HG02610 (cell line): ENCODE data around the gene FES.

ENCODE experiments used
- ATAC-seq: cut with Tn5 transposase; IDR thresholded peaks from one replicate; pipeline ENCODE4 v1.9.1; 2021; ENCODE audit warnings: mild to moderate bottlenecking, moderate library complexity; ENCODE audit not compliant: unreplicated experiment

Gene FES

DNA sequence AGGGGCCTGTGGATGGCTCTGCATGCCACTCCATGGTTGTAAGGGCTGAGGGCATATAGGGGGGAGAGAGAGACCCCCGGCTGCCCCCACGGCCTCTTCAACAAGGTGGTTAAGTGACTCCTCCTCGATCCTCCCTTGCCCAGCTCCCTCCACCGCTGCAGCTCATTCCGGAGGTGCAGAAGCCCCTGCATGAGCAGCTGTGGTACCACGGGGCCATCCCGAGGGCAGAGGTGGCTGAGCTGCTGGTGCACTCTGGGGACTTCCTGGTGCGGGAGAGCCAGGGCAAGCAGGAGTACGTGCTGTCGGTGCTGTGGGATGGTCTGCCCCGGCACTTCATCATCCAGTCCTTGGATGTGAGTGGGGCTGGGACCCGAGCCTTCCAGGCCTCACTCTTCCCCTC is 6.5 kb downstream of the FES start:
- no peak for ATAC-seq

DNA sequence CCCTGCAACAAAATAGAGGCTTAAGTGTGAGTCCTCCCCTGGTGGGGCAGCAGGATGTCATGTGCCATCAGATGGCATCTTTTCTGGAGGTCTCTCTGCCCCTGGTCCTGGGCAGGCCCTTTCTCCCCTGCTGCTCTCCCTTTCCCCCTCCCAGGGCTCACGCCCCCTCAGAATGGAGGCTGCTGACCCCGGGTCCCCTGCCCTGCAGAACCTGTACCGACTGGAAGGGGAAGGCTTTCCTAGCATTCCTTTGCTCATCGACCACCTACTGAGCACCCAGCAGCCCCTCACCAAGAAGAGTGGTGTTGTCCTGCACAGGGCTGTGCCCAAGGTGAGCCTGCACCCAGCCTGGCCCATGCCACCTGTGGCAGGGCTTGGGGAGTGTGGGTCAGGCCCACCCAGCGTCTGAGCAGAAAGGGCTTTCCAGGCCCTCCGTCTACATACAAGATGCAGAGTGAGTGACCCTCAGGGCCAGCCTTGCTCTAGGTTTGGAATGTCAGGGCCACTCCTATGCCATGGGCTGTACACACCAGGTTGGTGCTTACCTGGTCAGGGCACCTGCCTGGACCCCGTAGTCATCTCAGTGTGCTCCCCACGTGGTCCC is 7.1 kb downstream of the FES start:
- no peak for ATAC-seq

DNA sequence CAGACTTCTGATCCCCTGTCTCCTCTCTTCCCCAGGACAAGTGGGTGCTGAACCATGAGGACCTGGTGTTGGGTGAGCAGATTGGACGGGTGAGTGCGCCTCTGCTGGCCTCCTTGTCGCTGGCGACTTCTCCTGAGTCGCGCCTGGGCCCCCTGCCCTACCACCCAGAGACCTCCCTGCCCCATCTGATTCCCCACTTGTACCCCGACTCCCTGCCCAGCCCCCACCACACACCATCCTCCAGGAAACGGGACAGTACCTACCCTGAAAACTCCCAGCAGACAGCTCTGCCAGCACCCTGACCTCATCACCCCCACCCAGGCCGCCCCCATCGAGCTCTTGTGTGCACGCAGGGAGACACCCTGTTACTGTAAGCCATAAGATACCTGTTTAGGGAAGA is 7.7 kb downstream of the FES start:
- ATAC-seq: no peak

DNA sequence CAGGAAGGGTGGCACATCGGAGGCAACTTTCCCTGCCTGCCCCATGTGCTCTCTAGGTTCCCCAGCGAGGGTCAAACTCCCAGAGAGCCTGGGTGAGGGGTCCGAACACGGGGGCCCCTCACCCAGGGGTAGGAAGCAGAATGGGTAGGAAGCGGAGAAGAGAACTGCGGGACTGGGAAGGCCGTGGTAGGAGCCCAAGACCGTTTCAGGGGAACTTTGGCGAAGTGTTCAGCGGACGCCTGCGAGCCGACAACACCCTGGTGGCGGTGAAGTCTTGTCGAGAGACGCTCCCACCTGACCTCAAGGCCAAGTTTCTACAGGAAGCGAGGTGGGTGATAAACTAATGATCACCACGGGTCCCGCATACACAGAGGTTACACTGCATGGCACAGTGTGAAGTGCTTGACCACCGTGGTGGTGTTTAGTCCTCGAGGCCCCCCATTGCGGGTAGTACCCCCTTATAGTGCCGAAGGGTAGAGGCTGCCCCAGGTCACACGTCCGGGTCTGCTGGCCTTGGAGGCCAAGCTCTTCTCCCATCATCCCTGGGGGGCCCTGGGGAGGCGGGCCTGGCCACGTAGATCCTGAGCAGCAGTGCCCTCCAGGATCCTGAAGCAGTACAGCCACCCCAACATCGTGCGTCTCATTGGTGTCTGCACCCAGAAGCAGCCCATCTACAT is 8.3 kb downstream of the FES start:
- ATAC-seq: no peak

DNA sequence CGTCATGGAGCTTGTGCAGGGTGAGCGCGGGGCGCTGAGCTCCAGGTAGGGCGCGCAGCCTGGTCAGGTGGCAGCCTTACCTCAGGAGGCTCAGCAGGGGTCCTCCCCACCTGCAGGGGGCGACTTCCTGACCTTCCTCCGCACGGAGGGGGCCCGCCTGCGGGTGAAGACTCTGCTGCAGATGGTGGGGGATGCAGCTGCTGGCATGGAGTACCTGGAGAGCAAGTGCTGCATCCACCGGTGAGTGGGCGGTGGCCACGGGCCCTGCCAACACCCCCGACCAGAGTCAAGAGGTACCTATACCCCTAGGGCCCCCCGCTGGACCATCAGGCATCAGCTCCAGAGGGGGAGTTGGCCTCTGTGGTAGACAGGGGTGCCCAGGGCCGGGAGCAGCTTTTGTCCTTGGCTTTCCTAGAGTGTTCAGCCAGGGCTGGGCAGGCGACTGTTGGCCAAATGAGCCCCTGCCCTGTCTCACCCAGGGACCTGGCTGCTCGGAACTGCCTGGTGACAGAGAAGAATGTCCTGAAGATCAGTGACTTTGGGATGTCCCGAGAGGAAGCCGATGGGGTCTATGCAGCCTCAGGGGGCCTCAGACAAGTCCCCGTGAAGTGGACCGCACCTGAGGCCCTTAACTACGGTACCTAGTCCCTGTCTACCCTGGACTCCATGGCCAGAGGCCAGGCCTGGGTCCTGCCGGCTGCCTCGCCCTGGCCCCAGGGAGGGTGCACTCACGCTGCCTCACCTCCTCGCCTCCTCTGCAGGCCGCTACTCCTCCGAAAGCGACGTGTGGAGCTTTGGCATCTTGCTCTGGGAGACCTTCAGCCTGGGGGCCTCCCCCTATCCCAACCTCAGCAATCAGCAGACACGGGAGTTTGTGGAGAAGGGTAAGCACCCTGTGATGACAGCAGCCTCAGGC is 9.1 kb downstream of the FES start:
- ATAC-seq: no peak

DNA sequence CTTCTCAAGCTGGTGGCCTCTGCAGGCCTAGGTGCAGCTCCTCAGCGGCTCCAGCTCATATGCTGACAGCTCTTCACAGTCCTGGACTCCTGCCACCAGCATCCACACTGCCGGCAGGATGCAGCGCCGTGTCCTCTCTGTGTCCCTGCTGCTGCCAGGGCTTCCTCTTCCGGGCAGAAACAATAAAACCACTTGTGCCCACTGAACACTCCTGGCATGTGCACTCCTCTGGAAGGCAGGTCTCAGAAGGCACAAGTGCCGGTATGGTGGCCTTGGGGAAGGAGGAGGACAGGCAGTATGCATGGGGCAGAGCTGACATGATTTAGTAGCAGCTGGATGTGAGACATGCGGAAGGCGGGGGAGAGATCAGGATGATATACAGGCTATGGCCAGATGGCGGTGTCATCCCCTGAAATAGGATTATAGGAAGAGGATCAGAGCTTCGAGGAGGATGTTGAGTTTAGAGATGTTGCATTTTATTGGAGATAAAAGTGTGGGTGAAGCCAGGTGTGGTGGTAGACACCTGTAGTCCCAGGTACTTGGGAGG is 11.3 kb downstream of the FES start:
- no peak for ATAC-seq

DNA sequence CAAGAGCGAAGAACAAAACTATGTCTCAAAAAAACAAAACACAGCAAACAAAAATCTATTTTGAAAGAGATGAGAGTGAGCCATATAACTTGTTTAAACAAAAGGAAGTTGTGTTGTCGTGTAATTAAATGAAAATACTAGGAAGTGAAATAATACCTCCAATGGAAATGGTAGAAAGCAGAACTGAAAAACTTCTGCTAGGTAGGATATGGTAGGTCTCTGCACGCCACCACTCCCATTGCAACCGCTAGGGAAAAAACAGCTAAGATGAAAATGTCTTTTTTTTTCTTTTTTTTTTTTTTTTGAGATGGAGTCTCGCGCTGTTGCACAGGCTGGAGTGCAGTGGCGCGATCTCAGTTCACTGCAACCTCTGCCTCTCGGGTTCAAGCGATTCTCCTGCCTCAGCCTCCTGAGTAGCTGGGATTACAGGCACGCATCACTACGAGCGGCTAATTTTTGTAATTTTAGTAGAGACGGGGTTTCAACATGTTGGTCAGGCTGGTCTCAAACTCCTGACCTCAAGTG is 12.9 kb downstream of the FES start:
- peak; percentile 51 for ATAC-seq

DNA sequence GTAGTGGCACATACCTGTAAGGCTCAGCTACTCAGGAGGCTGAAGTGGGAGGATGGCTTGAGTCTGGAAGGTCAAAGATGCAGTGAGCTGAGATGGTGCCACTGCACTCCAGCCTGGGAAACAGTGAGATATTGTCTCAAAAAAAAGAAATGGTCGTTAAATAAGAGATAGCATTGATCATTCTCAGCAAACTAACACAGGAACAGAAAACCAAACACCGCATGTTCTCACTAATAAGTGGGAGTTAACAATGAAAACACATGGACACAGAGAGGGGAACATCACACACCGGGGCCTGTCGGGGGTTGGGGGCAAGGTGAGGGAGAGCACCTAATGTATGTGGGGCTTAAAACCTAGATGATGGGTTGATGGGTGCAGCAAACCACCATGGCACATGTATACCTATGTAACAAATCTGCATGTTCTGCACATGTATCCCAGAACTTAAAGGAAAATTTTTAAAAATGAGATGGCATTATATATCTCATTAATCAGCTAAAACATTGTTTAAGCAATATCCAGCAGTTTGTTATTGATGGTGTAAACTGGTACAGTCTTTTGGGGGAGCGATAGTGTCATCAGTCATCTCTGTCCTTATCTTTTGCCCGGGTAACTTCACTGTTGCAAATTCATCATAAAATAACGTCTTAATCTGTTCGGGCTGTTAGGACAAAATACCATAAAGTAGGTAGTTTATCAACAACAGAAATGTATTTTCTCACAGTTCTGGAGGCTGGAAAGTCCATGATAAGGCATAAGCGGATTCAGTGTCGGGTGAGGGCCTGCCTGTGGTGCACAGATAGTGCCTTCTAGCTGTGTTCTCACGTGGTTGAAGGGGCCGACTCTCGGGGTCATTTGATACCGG is 17.1 kb downstream of the FES start:
- ATAC-seq: no peak

DNA sequence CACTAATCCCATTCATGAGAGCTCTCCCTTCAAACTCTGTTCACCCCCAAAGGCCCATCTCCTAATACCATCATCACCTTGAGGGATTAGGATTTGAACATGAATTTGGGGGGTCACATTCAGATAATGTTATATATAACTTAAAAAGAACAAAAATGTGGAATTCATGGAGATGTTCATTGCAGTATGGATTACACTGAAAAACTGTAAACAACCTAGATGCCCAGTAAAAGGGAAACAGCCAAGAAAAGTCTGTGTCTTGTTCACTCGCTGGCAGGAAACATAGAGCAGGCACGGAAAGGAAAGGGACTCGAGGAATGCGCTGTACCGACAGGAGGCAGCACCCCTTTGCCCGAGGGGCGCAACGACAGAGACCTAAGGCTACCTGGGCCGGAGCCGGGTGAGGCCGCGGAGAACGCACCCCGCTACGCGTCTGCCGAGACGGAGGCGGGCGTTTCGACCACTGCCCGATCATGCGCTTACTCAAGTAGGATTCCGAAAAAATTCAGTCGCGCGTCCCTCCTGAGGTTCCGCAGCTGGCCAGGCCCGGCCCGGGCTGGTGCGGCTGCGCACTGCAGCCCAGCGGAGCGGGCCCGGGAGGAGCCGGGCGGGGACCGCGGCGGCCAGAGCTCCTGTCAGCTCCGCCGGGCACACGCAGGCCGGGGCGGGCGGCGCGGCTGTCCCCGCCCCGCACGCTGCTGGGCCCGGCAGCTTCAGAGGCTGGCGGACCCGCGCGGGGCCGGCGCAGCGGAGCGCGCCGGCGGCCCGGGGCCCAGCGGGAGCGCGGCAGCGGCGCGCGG is 17.9 kb downstream of the FES start:
- ATAC-seq: peak; percentile 71

DNA sequence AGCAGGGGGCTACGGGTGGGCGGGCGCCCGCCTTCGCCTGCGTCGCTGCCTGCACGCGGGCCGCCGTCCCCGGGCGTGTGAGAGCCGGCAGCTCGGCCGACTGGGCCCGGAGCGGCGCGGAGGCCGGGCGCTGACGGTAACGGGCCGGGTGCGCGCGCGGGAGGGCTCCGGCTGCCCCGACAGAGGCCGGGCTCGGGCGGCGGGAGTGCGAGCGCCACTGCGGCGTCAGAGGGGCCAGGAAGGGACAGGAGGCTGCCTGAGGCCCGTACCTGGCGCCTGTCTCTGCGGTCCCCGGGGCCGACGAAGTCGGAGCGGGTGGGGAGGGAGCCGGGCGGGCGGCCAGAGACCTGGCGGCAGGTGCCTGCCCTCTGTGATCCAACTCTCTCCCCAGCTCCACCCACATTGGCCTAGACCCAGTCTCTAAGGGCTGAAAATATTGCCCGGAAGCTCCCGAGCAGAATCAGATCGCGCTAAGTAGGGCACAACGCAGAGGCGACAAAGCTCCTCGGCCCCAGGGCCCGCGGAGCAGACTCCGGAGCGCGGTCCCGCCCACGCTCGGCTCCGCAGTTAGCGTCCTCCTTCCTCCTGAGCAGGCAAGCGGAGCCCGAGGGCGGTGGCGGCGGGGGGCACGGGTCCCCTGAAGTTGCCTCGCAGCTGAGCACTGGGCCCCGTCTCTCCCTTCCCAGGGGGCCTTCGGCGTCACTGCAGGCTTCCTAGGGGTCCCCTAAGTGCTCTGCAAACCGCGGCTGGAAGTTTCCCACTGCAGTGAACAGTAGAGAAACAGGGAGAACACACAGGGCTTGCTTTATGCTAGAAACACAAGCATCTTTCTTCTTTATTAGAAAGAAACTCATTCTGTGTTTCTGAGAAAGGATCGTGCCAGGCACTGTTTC is 18.8 kb downstream of the FES start, which contains the start of gene MAN2A2:
MAN2A2 (plus strand) TSS at position 463 of the 893 bp plus-strand sequence. CDS start 906 bp downstream, outside the sequence.
- ATAC-seq: peak; percentile 60

DNA sequence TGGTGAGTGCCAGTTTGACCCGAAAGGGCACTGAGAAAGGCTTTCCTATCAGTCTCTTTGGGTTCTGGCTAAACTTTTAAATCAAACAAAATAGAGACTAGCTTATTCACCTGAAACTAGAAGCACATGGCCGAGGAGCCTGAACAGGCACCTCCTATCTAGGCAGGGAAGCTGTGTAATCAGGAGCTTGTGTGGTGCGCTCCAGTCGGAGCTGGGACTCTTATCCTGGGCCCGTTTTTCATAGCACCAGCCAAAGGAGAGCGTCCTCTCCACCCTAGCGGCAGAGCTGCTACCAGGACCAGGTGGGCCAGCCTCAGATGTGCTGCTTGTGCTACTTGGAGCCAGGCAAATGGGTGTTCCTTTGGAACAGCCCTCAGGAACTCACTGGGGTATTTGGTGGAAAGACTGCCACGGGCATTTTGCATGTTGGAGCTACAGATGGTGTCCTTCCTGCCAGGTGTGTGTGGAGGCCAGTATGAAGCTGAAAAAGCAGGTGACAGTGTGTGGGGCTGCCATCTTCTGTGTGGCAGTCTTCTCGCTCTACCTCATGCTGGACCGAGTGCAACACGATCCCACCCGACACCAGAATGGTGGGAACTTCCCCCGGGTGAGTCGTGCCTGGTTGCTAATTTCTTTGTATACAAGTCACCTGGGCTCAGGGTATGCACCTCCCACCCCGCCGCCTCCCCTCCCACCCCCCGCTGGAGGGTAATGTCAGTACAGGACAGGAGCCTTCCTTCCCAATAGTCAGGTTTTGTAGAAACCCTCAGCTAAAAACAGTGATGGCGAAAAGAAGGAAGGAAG is 19.6 kb downstream of the FES start:
- no peak for ATAC-seq

DNA sequence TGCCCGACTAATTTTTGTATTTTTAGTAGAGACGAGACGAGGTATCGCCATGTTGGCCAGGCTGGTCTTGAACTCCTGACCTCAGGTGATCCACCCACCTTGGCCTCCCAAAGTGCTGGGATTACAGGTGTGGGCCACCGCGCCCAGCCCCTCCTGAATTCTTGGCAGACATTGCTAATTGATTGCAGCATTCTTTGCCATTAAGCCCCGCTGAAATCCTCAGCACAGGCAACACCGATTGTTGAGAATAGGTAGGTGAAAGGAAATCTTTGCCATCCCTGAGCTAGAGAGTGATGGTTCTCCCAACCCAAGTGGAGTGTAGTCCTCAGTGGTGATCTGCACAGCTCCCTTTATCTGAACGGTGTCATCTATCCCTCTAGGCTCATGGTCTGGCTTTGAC is 20.4 kb downstream of the FES start:
- ATAC-seq: no peak

DNA sequence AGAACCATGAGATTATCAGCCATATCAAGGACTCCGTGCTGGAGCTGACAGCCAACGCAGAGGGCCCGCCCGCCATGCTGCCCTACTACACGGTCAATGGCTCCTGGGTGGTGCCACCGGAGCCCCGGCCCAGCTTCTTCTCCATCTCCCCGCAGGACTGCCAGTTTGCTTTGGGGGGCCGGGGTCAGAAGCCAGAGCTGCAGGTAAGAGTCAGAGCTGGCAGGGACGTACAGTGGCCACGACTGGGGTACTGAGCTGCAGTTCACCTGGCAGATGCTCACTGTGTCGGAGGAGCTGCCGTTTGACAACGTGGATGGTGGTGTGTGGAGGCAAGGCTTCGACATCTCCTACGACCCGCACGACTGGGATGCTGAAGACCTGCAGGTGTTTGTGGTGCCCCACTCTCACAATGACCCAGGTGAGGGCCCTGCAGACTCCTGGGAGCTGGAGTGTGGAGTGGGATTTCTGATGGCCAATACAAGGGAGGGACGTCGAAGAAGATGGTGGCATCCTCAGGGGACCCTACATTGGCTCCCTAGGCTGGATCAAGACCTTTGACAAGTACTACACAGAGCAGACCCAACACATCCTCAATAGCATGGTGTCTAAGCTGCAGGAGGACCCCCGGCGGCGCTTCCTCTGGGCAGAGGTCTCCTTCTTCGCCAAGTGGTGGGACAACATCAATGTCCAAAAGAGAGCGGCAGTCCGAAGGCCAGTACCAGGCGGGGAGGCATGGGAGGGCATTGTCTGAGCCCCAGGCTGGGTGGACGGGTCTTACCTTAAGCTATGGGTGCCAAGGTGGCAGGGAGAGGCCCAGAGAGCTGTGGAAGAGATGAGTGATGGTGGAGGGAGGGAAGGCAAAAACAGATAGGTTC is 21.2 kb downstream of the FES start:
- ATAC-seq: no peak

DNA sequence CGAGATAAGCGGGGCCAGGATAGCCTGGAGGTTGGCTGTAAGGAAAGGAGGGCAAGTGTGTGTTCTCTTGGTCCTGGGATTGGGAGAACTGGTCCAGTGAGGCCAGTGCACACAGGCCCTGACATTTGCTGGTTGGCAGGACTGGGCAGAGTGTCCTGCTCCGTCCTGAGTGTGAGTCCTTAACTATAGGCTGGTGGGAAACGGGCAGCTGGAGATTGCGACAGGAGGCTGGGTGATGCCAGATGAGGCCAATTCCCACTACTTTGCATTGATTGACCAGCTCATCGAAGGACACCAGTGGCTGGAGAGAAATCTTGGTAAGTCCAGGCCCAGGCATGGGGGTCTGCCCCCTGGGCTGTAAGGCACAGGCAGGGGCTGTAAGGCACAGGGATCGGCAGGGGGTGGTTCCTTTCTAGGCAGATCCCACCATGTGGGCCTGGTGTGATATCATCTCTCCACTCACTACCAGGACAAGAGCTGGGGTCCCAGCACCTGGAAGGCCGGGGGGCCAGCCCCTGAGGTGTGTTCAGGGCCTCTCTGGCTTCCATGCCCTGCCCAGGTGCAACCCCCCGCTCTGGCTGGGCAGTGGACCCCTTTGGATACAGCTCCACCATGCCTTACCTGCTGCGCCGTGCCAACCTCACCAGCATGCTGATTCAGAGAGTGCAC is 22.0 kb downstream of the FES start:
- ATAC-seq: no peak

DNA sequence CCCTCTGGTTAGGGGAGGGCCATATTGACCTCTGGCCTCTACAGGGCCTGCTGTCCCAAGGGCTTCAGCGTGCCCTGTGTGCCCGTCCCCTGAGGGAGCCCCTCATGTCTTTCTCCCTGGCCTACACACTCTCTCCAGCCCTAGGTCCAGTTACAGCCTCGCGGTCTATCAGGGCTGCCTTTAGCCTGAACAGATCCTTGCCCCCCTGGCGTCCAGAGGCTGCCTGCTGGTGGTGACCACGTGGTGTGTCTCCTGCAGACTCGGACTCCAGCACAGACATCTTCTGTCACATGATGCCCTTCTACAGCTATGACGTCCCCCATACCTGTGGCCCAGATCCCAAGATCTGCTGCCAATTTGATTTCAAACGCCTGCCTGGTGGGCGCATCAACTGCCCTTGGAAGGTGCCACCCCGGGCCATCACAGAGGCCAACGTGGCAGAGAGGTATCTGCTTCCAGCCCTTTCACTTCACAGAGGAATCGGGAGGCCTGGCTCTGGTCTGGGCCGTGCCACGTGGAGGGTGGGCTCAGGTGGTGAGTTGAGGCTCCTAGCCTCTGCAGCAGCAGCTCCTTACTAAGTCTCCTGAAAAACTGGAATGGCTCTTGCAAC is 22.9 kb downstream of the FES start:
- no peak for ATAC-seq
